Mesendoderm (in vitro differentiated cells): Measurements from ENCODE around the gene CPA1.

Experiments used
- DNase-seq: peaks from one replicate; pipeline ENCODE4 v3.0.0; 2013
- H2AK5ac ChIP-seq: 2 replicates; pipeline ENCODE4 v1.6.1; 2013; ENCODE audit warnings: low read length, inconsistent platforms
- H2BK120ac ChIP-seq: 2 replicates; pipeline ENCODE4 v1.6.1; 2013; ENCODE audit warnings: low read depth, mild to moderate bottlenecking, low read length, moderate library complexity, mixed read lengths
- H2BK15ac ChIP-seq: replicated peaks from 2 replicates; pipeline ENCODE4 v1.6.1; 2013; ENCODE audit warnings: low read depth, mild to moderate bottlenecking, moderate library complexity
- H2BK5ac ChIP-seq: 2 replicates; pipeline ENCODE4 v1.6.1; 2013; ENCODE audit warnings: low read length, inconsistent platforms
- H3K18ac ChIP-seq: 2 replicates; pipeline ENCODE4 v1.6.1; 2013; ENCODE audit warnings: mild to moderate bottlenecking, low read length, mixed read lengths
- H3K23ac ChIP-seq: one replicate; pipeline ENCODE4 v1.6.1; 2013; ENCODE audit warnings: low read length
- H3K27ac ChIP-seq: 2 replicates; pipeline ENCODE4 v1.5.1; 2013; ENCODE audit warnings: low read depth, mild to moderate bottlenecking, inconsistent platforms, low read length, moderate library complexity
- H3K27me3 ChIP-seq: 2 replicates; pipeline ENCODE4 v1.6.1; 2013; ENCODE audit warnings: low read length, control low read depth, mild to moderate bottlenecking, inconsistent platforms; ENCODE audit not compliant: insufficient read depth, poor library complexity
- H3K36me3 ChIP-seq: 2 replicates; pipeline ENCODE4 v1.6.1; 2013; ENCODE audit warnings: low read length, inconsistent platforms; ENCODE audit not compliant: control insufficient read depth, insufficient read depth
- H3K4ac ChIP-seq: one replicate; pipeline ENCODE4 v1.6.1; 2013; ENCODE audit warnings: low read depth, mild to moderate bottlenecking, low read length, moderate library complexity
- H3K4me1 ChIP-seq: 2 replicates; pipeline ENCODE4 v1.6.1; 2013; ENCODE audit warnings: low read depth, low read length, inconsistent platforms; ENCODE audit not compliant: control insufficient read depth
- H3K4me2 ChIP-seq: 2 replicates; pipeline ENCODE4 v1.6.1; 2013; ENCODE audit warnings: low read length
- H3K4me3 ChIP-seq: 2 replicates; pipeline ENCODE4 v1.5.1; 2013; ENCODE audit warnings: mild to moderate bottlenecking, low read length
- H3K56ac ChIP-seq: one replicate; pipeline ENCODE4 v1.6.1; 2013; ENCODE audit warnings: low read length
- H3K79me1 ChIP-seq: 2 replicates; pipeline ENCODE4 v1.6.1; 2013; ENCODE audit warnings: low read length, inconsistent platforms
- H3K79me2 ChIP-seq: 2 replicates; pipeline ENCODE4 v1.6.1; 2013; ENCODE audit warnings: mild to moderate bottlenecking, low read length; ENCODE audit not compliant: control insufficient read depth, insufficient read depth
- H3K9ac ChIP-seq: 2 replicates; pipeline ENCODE4 v1.6.1; 2013; ENCODE audit warnings: low read length, inconsistent platforms
- H4K5ac ChIP-seq: one replicate; pipeline ENCODE4 v1.6.1; 2013; ENCODE audit warnings: low read length
- H4K8ac ChIP-seq: one replicate; pipeline ENCODE4 v1.6.1; 2013; ENCODE audit warnings: low read depth, mild to moderate bottlenecking, control low read depth, low read length, moderate library complexity
- WGBS: extraction: QIAGEN DNeasy Blood & Tissue Kit; methylation state at CpG from one replicate; pipeline ENCODE4 v1.1.7; 2013; ENCODE audit warnings: low lambda C conversion rate, missing lambda C conversion rate; ENCODE audit not compliant: insufficient coverage; ENCODE audit errors: extremely low coverage; 5-methylcytosine and 5-hydroxymethylcytosine counted together

CPA1 gene

GRCh38 chr7:130351791-130352090 is 28.6 kb upstream of the CPA1 start:
- H3K4ac ChIP-seq: no peak overlapping the region
- no peaks in the 10 kb centered on the region for H3K27me3 ChIP-seq
- WGBS: no CpG with 5 or more reads among the region's 6 CpGs
- no peak for DNase-seq
- H3K23ac ChIP-seq: no peak overlapping the region
- H2BK120ac ChIP-seq: no peak overlapping the region
- no peak overlapping the region for H2BK15ac ChIP-seq
- no peak overlapping the region for H3K27ac ChIP-seq
- no peak overlapping the region for H3K56ac ChIP-seq
- H3K79me2 ChIP-seq: no peaks in the 10 kb centered on the region
- peaks cover 11% of the 10 kb centered on the region for H3K4me1 ChIP-seq
- H2BK5ac ChIP-seq: no peak overlapping the region
- no peak overlapping the region for H4K5ac ChIP-seq
- H3K36me3 ChIP-seq: no peaks in the 10 kb centered on the region
- H3K4me3 ChIP-seq: no peak overlapping the region
- no peak overlapping the region for H4K8ac ChIP-seq
- no peak overlapping the region for H2AK5ac ChIP-seq
- no peak overlapping the region for H3K18ac ChIP-seq
- no peaks in the 10 kb centered on the region for H3K79me1 ChIP-seq
- H3K4me2 ChIP-seq: no peak overlapping the region
- no peak overlapping the region for H3K9ac ChIP-seq

GRCh38 chr7:130352194-130353074 is 27.9 kb upstream of the CPA1 start:
- Histone ChIP-seq H3K4ac (no peak overlapping the region), H4K8ac (no peak overlapping the region), H3K9ac (no peak overlapping the region), H3K18ac (no peak overlapping the region), H3K4me3 (no peak overlapping the region), H2AK5ac (no peak overlapping the region), H3K56ac (no peak overlapping the region), H3K27me3 (no peaks in the 10 kb centered on the region), H3K4me2 (no peak overlapping the region), H2BK5ac (no peak overlapping the region), H3K27ac (no peak overlapping the region), H2BK120ac (no peak overlapping the region), H3K79me1 (no peaks in the 10 kb centered on the region), H4K5ac (no peak overlapping the region), H3K36me3 (no peaks in the 10 kb centered on the region), H3K79me2 (no peaks in the 10 kb centered on the region), H2BK15ac (no peak overlapping the region), H3K23ac (no peak overlapping the region), H3K4me1 (peaks cover 11% of the 10 kb centered on the region)
- DNase-seq: no peak
- no CpG with 5 or more reads among the region's 20 CpGs for WGBS

DNA sequence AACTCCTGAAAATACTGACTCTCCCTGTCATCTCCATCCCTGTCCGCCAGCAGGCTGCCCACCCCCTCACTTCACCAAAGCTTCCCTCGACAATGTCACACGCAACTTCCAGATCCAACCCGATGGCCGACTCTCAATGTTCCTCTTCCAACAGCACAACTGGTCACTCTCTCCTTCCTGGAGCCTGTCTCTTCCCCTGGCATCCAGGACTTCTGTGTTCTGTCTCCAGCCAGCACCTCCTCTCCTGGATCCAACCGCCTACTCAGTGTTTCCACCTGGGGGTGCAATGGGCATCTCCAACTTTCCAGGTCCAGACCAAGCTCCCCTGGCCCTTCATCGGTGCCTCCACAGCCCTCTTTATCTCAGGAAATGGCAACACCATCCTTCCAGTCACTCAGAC is 27.1 kb upstream of the CPA1 start:
- H3K4ac ChIP-seq: no peak overlapping the region
- no CpG with 5 or more reads among the region's 7 CpGs for WGBS
- no peak overlapping the region for H2AK5ac ChIP-seq
- peaks cover 11% of the 10 kb centered on the region for H3K4me1 ChIP-seq
- H3K4me3 ChIP-seq: no peak overlapping the region
- no peaks in the 10 kb centered on the region for H3K79me1 ChIP-seq
- H3K18ac ChIP-seq: no peak overlapping the region
- H3K79me2 ChIP-seq: no peaks in the 10 kb centered on the region
- no peak overlapping the region for H3K4me2 ChIP-seq
- no peak overlapping the region for H4K8ac ChIP-seq
- no peak overlapping the region for H2BK15ac ChIP-seq
- no peak overlapping the region for H3K56ac ChIP-seq
- H3K23ac ChIP-seq: no peak overlapping the region
- no peaks in the 10 kb centered on the region for H3K36me3 ChIP-seq
- H3K27me3 ChIP-seq: no peaks in the 10 kb centered on the region
- no peak overlapping the region for H4K5ac ChIP-seq
- no peak overlapping the region for H2BK5ac ChIP-seq
- no peak overlapping the region for H3K9ac ChIP-seq
- no peak overlapping the region for H2BK120ac ChIP-seq
- peak; percentile 42 for DNase-seq
- no peak overlapping the region for H3K27ac ChIP-seq

DNA sequence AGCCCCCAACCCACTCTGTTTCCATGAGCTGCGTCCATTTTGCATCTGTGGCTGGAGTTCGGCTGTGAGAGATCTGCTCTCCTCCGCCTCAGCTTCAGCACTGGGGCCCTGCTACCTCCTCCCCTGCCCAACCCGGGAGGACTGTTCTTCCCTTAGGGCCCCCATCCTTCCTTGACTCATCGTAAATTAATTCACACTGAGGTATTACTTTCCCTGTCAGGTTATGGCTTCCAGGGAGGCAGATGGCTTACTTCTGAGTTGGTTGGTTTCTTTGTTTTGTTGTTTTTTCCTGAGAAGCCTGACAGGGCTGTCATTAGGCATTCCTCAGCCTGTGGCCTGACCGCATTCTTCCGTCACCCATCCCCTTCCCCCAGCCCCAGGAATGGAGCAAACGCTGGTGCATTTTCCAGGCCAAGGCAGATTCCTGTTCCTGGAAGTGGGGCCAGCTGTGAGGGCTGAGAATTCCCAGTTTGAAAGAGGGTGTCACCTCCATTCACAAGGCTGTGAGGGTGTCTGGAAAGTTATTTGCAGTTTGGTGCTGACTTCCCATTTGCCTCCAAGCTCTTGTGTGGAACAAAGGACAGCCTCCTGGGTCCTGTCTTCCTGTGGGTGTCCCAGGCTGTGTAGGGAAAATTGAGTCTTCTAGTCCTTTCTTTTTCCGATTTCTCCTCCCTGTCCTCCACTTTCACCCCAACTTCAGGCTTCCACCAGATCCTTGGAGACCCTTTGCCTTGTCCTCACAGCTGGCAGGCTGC is 24.0 kb upstream of the CPA1 start:
- Histone ChIP-seq H3K79me2 (no peaks in the 10 kb centered on the region), H3K4me3 (no peak overlapping the region), H2BK120ac (peak overlapping the region; percentile 55), H3K79me1 (no peaks in the 10 kb centered on the region), H3K27me3 (no peaks in the 10 kb centered on the region), H2BK15ac (no peak overlapping the region), H3K9ac (peak overlapping the region; percentile 22), H3K27ac (peak overlapping the region; percentile 92), H3K18ac (peak overlapping the region; percentile 46), H4K8ac (no peak overlapping the region), H4K5ac (peak overlapping the region; percentile 29), H2AK5ac (no peak overlapping the region), H3K4me2 (no peak overlapping the region), H3K36me3 (no peaks in the 10 kb centered on the region), H3K4ac (no peak overlapping the region), H3K56ac (peak overlapping the region; percentile 77), H2BK5ac (peak overlapping the region; percentile 82), H3K4me1 (peaks cover 6% of the 10 kb centered on the region), H3K23ac (no peak overlapping the region)
- no CpG with 5 or more reads among the region's 9 CpGs for WGBS
- DNase-seq: peak; percentile 99

GRCh38 chr7:130356876-130357611 is 23.2 kb upstream of the CPA1 start:
- no CpG with 5 or more reads among the region's 16 CpGs for WGBS

More at GRCh38 chr7:130356876-130357611, 23.2 kb upstream of the CPA1 start:
- no peak overlapping the region for H3K4me3 ChIP-seq
- H3K18ac ChIP-seq: peak overlapping the region; percentile 46
- H3K56ac ChIP-seq: peak overlapping the region; percentile 77
- H2BK15ac ChIP-seq: no peak overlapping the region
- no peaks in the 10 kb centered on the region for H3K79me2 ChIP-seq
- H3K36me3 ChIP-seq: no peaks in the 10 kb centered on the region
- no peak overlapping the region for H3K4ac ChIP-seq
- no peak overlapping the region for H4K8ac ChIP-seq
- H3K27ac ChIP-seq: peak overlapping the region; percentile 92
- H2BK120ac ChIP-seq: peak overlapping the region; percentile 55
- no peak overlapping the region for H2AK5ac ChIP-seq
- peaks cover 6% of the 10 kb centered on the region for H3K4me1 ChIP-seq
- H3K79me1 ChIP-seq: no peaks in the 10 kb centered on the region
- H3K23ac ChIP-seq: no peak overlapping the region
- H4K5ac ChIP-seq: peak overlapping the region; percentile 29
- DNase-seq: peak; percentile 64
- no peak overlapping the region for H3K4me2 ChIP-seq
- peak overlapping the region; percentile 22 for H3K9ac ChIP-seq
- H3K27me3 ChIP-seq: no peaks in the 10 kb centered on the region
- peak overlapping the region; percentile 82 for H2BK5ac ChIP-seq
